A673 (cell line): ENCODE measurements around the gene TENM4. TPM values are rescaled to one million over a fixed set of nuclear protein-coding genes. Genes with fewer than 3 reads are reported as not detected.

ENCODE experiments used
- BruUV-seq: library from RNA; stranded (reverse); fragments of 400-500 nt; replicated peaks from 2 replicates; lab custom pipeline; 2021; lab: Mats Ljungman, UMichigan
- CTCF ChIA-PET: fragments of 300-600 bp; sonication (Branson Sonifier 250); formaldehyde crosslinking; loops from one replicate; lab custom pipeline; 2022; ENCODE audit warnings: antibody characterized with exemption; lab: Charles Lee
- POLR2A ChIA-PET: fragments of 300-600 bp; sonication (Branson Sonifier 250); formaldehyde crosslinking; loops from one replicate; lab custom pipeline; 2022; ENCODE audit warnings: antibody characterized with exemption; ENCODE audit not compliant: low non-redundant PET; lab: Charles Lee
- DNase-seq: peaks from one replicate; pipeline ENCODE4 v3.0.0-alpha.2; 2015; ENCODE audit warnings: low spot score
- H3K27ac ChIP-seq: fragments of 200-600 bp; sonication (generic); 2 replicates; pipeline ENCODE4 v1.5.1; 2016; ENCODE audit warnings: mixed run types, low read depth, mild to moderate bottlenecking, mixed read lengths, antibody characterized with exemption, low read length; ENCODE audit not compliant: poor library complexity, severe bottlenecking
- H3K27me3 ChIP-seq: fragments of 200-600 bp; sonication (generic); replicated peaks from 2 replicates; pipeline ENCODE4 v1.6.1; 2017; ENCODE audit warnings: mixed run types, low read depth, mild to moderate bottlenecking, mixed read lengths, antibody characterized with exemption, low read length; ENCODE audit not compliant: insufficient read depth, poor library complexity
- H3K36me3 ChIP-seq: fragments of 200-600 bp; sonication (generic); 2 replicates; pipeline ENCODE4 v1.6.1; 2016; ENCODE audit warnings: mixed run types, mild to moderate bottlenecking, mixed read lengths, antibody characterized with exemption, low read length; ENCODE audit not compliant: insufficient read depth, poor library complexity, severe bottlenecking
- H3K4me1 ChIP-seq: fragments of 200-600 bp; sonication (generic); 2 replicates; pipeline ENCODE4 v1.6.1; 2017; ENCODE audit warnings: mixed run types, mild to moderate bottlenecking, mixed read lengths, antibody characterized with exemption, low read length; ENCODE audit not compliant: insufficient read depth, poor library complexity, severe bottlenecking
- H3K4me3 ChIP-seq: fragments of 200-600 bp; sonication (generic); 2 replicates; pipeline ENCODE4 v1.5.1; 2016; ENCODE audit warnings: low read depth, mixed run types, mild to moderate bottlenecking, mixed read lengths, low read length; ENCODE audit not compliant: poor library complexity, severe bottlenecking
- H3K9me3 ChIP-seq: fragments of 200-600 bp; sonication (generic); 2 replicates; pipeline ENCODE4 v1.6.1; 2016; ENCODE audit warnings: mixed run types, low read depth, mild to moderate bottlenecking, mixed read lengths, antibody characterized with exemption, low read length; ENCODE audit not compliant: poor library complexity, severe bottlenecking
- CTCF ChIP-seq: fragments of 300-800, 200-600 bp; sonication (generic); conservative IDR thresholded peaks from 2 replicates; pipeline ENCODE4 v1.5.1; 2017; ENCODE audit warnings: low read depth, mild to moderate bottlenecking, antibody characterized with exemption, low read length, moderate library complexity, mixed read lengths
- EZH2 ChIP-seq: fragments of 200-600 bp; sonication (generic); IDR thresholded peaks from 2 replicates; pipeline ENCODE4 v1.6.1; 2017; ENCODE audit warnings: borderline replicate concordance, low read depth, mild to moderate bottlenecking, mixed read lengths, antibody characterized with exemption, low read length; ENCODE audit not compliant: poor library complexity, severe bottlenecking
- intact Hi-C: fragments of 100-400 bp; cut with micrococcal nuclease; formaldehyde crosslinking; loops from one replicate; pipeline ENCODE4 v1.10.0; 2022; ENCODE audit not compliant: unreplicated experiment
- total RNA-seq: library from RNA; stranded (reverse); gene quantifications from 2 replicates; pipeline ENCODE4 v1.2.3, GENCODE V29; 2021

The TENM4 gene
- total RNA-seq, 1 experiment from 2014 or later, result 0.11 TPM

GRCh38 chr11:79235696-79236095, 205.1 kb downstream of the TENM4 start:
- no peak for TF ChIP-seq EZH2
- TF ChIP-seq CTCF, result no peak
- ChIA-PET POLR2A (no interaction called here), CTCF (no interaction called here)
- intact Hi-C loops, result no loop called here
- no TSS peak for BruUV-seq
- H3K4me3 ChIP-seq, result no peak overlapping the region
- H3K4me1 ChIP-seq, result no peaks in the 10 kb centered on the region
- no peaks in the 10 kb centered on the region for H3K36me3 ChIP-seq
- no peak for DNase-seq
- H3K27me3 ChIP-seq, result no peaks in the 10 kb centered on the region
- H3K9me3 ChIP-seq, result no peaks in the 10 kb centered on the region
- no peak overlapping the region for H3K27ac ChIP-seq

- H3K27me3 ChIP-seq, result no peaks in the 10 kb centered on the region
- no peak for DNase-seq
- ChIA-PET CTCF (no interaction called here), POLR2A (no interaction called here)
- no peak overlapping the region for H3K27ac ChIP-seq
- no peak overlapping the region for H3K4me3 ChIP-seq
- H3K36me3 ChIP-seq, result no peaks in the 10 kb centered on the region
- TF ChIP-seq EZH2, result no peak
- TF ChIP-seq CTCF, result no peak
- no peaks in the 10 kb centered on the region for H3K4me1 ChIP-seq
- intact Hi-C loops, result no loop called here
- no TSS peak for BruUV-seq
- H3K9me3 ChIP-seq, result no peaks in the 10 kb centered on the region
Measured at GRCh38 chr11:79232346-79232745, 208.5 kb downstream of the TENM4 start.

GRCh38 chr11:79229047-79229446, 211.8 kb downstream of the TENM4 start:
- Histone ChIP-seq H3K36me3 (no peaks in the 10 kb centered on the region), H3K4me3 (no peak overlapping the region), H3K27me3 (no peaks in the 10 kb centered on the region), H3K9me3 (no peaks in the 10 kb centered on the region), H3K27ac (no peak overlapping the region), H3K4me1 (no peaks in the 10 kb centered on the region)
- DNase-seq, result no peak
- intact Hi-C loops, result no loop called here
- ChIA-PET CTCF (no interaction called here), POLR2A (no interaction called here)
- BruUV-seq, result no TSS peak
- TF ChIP-seq EZH2 (no peak), CTCF (no peak)
